Esophagus muscularis mucosa (tissue), 3 donors: Measurements from ENCODE around the gene KRTAP10-10.

Experiments used
- CTCF ChIP-seq, 3 experiments: fragments of 200-600 bp in 2 of 3; fragments of 450-650 bp in 1 of 3; sonication (generic) in 2 of 3; IDR thresholded peaks; one replicate each; pipeline ENCODE4 v1.5.1; 2017 to 2019; ENCODE audit warnings: antibody characterized with exemption in 3 of 3, mild to moderate bottlenecking in 2 of 3, moderate library complexity in 1 of 3
- POLR2AphosphoS5 ChIP-seq, 2 donors: sonication (generic); formaldehyde crosslinking; IDR thresholded peaks; one replicate each; pipeline ENCODE4 v1.6.1; 2017; ENCODE audit warnings: antibody characterized with exemption in 2 of 2

GRCh38 chr21:44625756-44626155 is 11.4 kb upstream of the KRTAP10-10 start:
- TF ChIP-seq CTCF (IDR thresholded peaks at IDR 0.05): no peak
- TF ChIP-seq POLR2AphosphoS5 (IDR thresholded peaks at IDR 0.05): no peak
